Activated naive CD8-positive, alpha-beta T cell treated with anti-CD3 and anti-CD28 coated beads, Interleukin-2, amount 50 U/mL, for 16 hours (primary cell): ENCODE measurements around the gene SLCO1B1.
"Not testable (repeated sequence)": the region's sequence is repeated elsewhere in the genome, so short reads cannot be mapped to it uniquely, and the experiment has no call there.

Experiments used
- DNase-seq: peaks from one replicate; pipeline ENCODE4 v3.0.0-alpha.2; 2020; ENCODE audit warnings: low read depth, low spot score

Gene SLCO1B1

DNA sequence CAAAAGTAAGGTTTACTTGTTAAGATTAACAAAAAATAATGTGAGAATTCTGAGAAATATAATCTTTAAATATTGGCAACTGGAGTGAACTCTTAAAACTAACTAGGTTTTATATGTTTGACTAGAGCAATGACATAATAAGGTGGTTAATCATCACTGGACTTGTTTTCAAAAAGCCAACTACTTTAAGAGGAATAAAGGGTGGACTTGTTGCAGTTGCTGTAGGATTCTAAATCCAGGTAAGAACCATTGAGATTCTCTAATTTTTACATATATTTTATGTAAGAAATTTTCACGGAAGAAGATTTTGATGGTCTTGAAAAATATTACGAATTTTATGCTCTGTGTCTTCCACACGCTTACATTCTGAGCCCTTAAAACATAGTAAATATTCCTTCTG is at the start of gene SLCO1B1:
TSS of gene SLCO1B1 (plus strand) at position 197 of the 400 bp plus-strand sequence. CDS start 10,381 bp downstream, outside the sequence.
- DNase-seq = no peak

DNA sequence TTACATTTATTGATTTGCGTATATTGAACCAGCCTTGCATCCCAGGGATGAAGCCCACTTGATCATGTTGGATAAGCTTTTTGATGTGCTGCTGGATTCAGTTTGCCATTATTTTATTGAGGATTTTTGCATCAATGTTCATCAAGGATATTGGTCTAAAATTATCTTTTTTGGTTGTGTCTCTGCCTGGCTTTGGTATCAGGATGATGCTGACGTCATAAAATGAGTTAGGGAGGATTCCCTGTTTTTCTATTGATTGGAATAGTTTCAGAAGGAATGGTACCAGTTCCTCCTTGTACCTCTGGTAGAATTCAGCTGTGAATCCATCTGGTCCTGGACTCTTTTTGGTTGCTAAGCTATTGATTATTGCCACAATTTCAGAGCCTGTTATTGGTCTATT is 46.2 kb upstream of the SLCO1B1 start:
- DNase-seq = not testable (repeated sequence)

DNA sequence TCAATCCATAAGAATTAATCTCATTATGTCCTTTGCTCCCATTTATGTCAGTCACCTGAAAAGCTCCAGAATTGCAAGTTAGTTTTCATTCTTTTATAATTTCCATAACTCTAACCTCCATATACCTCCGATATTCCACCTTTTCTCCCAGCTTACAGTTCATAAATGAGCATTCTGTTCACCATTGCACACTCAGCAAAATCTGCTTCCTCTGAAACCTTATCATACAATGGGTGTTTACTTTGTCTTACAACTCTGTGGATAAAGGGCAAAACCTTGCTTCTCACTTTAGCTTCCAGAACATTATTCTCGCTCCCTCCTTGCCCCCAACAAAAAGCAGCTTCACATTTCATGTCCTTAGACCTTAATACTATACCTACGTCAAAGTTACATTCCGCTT is 19.3 kb upstream of the SLCO1B1 start:
- DNase-seq = no peak

DNA sequence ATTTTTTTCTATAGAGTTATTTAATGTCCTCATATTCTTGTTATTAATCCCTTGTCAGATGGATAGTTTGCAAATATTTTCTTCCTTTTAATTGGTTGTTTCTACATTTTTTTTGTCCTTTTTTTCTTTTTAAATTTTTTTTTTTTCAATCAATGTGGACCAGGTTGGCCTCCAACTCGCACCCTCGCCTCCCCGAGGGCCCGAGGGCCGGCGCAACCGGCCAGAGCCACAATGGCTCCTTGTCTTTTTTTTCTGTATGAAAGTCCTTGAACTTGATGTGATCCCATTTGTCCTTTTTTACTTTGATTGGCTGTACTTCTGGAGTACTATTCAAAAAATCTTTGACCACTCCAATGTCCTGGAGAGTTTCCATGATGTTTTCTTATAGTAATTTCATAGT is 17.7 kb upstream of the SLCO1B1 start:
- DNase-seq = no peak

GRCh38 chr12:21117995-21118394 is 13.0 kb upstream of the SLCO1B1 start:
- DNase-seq = no peak

GRCh38 chr12:21118760-21119159 is 12.2 kb upstream of the SLCO1B1 start:
- DNase-seq = no peak

GRCh38 chr12:21129351-21129750 is 1.6 kb upstream of the SLCO1B1 start:
- DNase-seq = no peak

- no peak for DNase-seq
These were observed 1.1 kb upstream of the SLCO1B1 start for GRCh38 chr12:21129906-21130305.

- DNase-seq = not testable (repeated sequence)
These were observed 6.5 kb downstream of the SLCO1B1 start for GRCh38 chr12:21137318-21137999.

GRCh38 chr12:21138016-21138415 is 7.0 kb downstream of the SLCO1B1 start:
- no peak for DNase-seq

DNA sequence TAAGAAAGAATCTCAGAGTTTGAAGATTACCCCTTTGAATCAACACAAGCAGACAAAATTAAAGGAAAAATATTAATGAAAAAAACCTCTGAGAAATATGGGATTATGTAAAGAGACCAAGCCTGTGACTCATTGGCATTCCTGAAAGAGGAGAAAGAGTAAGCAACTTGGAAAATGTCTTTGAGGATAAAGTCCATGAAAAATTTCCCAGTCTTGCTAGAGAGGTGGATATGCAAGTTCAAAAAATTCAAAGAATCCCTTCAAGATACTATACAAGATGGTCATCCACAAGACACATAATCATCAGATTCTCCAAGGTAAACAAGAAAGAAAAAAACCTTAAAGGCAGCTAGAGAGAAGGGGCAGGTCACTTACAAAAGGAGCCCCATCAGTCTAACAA is 13.3 kb downstream of the SLCO1B1 start:
- no peak for DNase-seq

GRCh38 chr12:21149861-21150260 is 18.9 kb downstream of the SLCO1B1 start:
- not testable (repeated sequence) for DNase-seq

- no peak for DNase-seq
These were observed 20.2 kb downstream of the SLCO1B1 start for GRCh38 chr12:21151184-21151583.

GRCh38 chr12:21155522-21156351 is 24.7 kb downstream of the SLCO1B1 start:
- DNase-seq = no peak

- no peak for DNase-seq
These were observed 34.1 kb downstream of the SLCO1B1 start for GRCh38 chr12:21165048-21165447.

DNA sequence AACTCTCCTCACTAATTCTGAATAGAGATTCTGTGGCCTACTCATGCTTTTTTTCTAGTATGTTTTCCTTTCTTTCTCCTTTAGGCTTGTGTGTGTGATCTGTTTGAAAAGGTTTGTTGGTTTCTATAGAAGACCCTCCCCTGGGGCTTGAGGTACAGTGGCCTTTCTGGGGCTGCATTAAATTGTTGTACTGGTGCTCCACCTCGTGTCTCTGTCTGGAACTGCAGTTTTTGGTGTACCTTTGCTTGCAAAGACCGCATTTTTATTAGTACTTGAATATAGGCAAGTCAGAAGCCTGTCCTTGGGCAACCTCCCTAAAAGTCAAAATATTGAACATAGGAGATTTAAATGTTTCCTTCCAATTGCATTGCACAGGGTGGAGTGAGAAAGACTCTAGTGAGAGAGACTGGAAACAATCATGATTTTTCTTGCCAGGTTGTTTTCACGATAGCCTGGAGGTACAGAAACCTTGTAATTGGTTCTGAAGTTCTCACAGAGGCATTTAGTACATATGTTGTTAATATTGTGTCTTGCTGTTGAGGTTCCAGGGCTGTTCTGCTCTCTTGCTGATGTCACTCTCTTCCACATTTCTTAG is 39.0 kb downstream of the SLCO1B1 start:
- no peak for DNase-seq

DNA sequence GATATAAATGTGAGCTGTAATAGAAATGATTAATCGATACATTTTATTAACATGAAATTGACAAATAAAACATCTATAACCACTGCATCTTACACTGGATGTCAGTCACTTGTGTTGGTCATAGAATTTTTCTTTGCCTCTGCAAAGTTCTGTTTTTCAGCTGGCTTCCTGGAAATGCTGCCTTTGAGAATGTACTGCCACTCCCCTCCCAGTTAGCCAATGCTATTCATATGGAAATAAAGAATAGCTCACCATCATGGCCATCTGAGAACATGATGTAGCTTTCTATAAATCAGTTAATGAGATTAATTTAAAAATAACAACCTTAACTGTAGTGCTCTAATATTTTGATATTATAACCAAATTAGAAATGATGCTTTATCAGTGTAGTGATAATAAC is 41.1 kb downstream of the SLCO1B1 start:
- no peak for DNase-seq

DNA sequence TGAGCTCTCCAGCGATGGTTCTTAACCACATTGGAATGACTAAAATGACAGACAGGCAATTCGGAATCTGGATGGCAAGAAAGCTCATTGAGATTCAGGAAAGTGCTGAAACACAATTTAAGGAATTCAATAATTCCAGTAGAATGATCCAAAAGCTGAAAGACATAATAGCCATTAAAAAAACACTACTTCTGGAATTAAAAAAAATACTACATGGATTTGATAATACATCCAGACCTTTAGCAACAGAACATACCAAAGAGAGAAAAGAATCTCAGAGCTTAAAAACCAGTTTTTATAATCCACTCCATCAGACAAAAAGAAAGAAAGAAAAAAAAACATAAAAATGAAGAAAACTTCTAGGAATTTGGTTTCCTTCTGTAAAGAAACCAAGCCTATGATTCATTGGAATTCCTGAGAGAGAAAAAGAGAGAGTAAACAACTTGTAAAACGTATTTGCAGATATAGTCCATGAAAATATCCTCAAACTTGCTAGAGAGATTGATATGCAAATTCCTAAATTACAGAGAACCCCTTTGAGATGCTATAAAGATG is 52.8 kb downstream of the SLCO1B1 start:
- DNase-seq = no peak

- no peak for DNase-seq
These were observed 59.0 kb downstream of the SLCO1B1 start for GRCh38 chr12:21190016-21190415.

DNA sequence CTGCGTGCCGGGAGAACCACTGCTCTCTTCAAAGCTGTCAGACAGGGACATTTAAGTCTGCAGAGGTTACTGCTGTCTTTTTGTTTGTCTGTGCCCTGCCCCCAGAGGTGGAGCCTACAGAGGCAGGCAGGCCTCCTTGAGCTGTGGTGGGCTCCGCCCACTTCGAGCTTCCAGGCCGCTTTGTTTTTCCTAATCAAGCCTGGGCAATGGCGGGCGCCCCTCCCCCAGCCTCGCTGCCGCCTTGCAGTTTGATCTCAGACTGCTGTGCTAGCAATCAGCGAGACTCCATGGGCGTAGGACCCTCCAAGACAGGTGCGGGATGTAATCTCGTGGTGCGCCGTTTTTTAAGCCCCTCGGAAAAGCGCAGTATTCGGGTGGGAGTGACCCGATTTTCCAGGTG is 83.4 kb downstream of the SLCO1B1 start:
- DNase-seq = not testable (repeated sequence)

DNA sequence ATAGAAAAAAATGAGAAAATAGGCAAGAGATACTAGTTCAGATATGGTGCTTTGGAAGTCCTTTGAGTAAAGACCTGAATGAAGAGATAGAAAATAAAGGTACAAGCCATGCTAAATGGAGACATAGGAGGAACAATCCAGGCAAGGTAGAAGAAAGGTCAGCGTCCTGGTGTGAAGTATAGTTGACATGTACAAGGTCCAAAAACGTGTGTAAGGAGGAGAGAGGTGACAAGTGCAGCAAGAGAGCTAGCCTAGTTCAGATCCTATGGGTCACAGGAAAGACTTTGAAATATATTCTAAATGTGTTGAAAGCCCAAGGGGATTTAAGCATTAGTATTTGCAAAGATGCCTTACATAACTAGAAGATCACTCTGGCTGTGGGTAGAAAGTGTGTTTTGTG is 88.2 kb downstream of the SLCO1B1 start:
- no peak for DNase-seq

GRCh38 chr12:21220266-21220665 is 89.3 kb downstream of the SLCO1B1 start:
- no peak for DNase-seq
